A549 (cell line): ENCODE results near the gene KCNQ2. TPM values are rescaled to one million over a fixed set of nuclear protein-coding genes. Genes with fewer than 3 reads are reported as not detected.

Experiments
- ATAC-seq, 2 experiments: fragments of 200-7000 bp in 1 of 2; fragments of >200 bp in 1 of 2; cut with Nextera tagmentation in 1 of 2; cut with Tn5 transposase in 1 of 2; 3 replicates each; pipeline versions ENCODE4 v1.8.0 to v1.9.1; 2018 to 2020; ENCODE audit warnings: mild to moderate bottlenecking in 1 of 2, moderate library complexity in 1 of 2
- CTCF ChIA-PET: fragments of 300-600 bp; sonication (Branson Sonifier 250); formaldehyde crosslinking; extraction: SDS; loops from one replicate; lab custom pipeline; 2021; ENCODE audit warnings: antibody characterized with exemption, inconsistent platforms; lab: Yijun Ruan, JAX
- POLR2A ChIA-PET: fragments of 350-600 bp; formaldehyde crosslinking; extraction: SDS; loops from one replicate; lab custom pipeline; 2021; ENCODE audit warnings: antibody characterized with exemption, inconsistent platforms; lab: Yijun Ruan, JAX
- DNase-seq, 2 experiments: peaks; one replicate each; pipeline versions ENCODE4 v3.0.0 to v3.0.0-alpha.2; 2011 to 2016; ENCODE audit warnings: low read depth in 1 of 2, low spot score in 1 of 2
- FAIRE-seq: peaks from 2 replicates; lab custom pipeline; 2011; peaks lifted over from hg19 to GRCh38; lab: Jason Lieb, UNC
- H3K27ac ChIP-seq, 2 experiments: fragments of >200 bp; sonication (Bioruptor Twin); formaldehyde crosslinking; 3 replicates each; pipeline ENCODE4 v1.5.1; 2016 to 2017
- H3K4me1 ChIP-seq: fragments of >200 bp; sonication (Bioruptor Twin); formaldehyde crosslinking; 3 replicates; pipeline ENCODE4 v1.6.1; 2016
- H3K4me2 ChIP-seq: fragments of >200 bp; sonication (Bioruptor Twin); formaldehyde crosslinking; 3 replicates; pipeline ENCODE4 v1.6.1; 2016
- H3K4me3 ChIP-seq: fragments of >200 bp; sonication (Bioruptor Twin); formaldehyde crosslinking; 3 replicates; pipeline ENCODE4 v1.5.1; 2016
- H3K9me3 ChIP-seq: fragments of >200 bp; sonication (Bioruptor Twin); formaldehyde crosslinking; 3 replicates; pipeline ENCODE4 v1.6.1; 2016
- CBX2 ChIP-seq: fragments of 200-600 bp; sonication (generic); IDR thresholded peaks from 2 replicates; pipeline ENCODE4 v1.6.1; 2016; ENCODE audit warnings: low read depth, mild to moderate bottlenecking, borderline replicate concordance
- EHF ChIP-seq: fragments of 250-450 bp; sonication (Bioruptor Pico); IDR thresholded peaks from 2 replicates; pipeline ENCODE4 v1.5.0; 2020; ENCODE audit warnings: mild to moderate bottlenecking
- EP300 ChIP-seq, 2 experiments: fragments of >200 bp; sonication (Bioruptor Twin); formaldehyde crosslinking; IDR thresholded peaks; 2 replicates in 1 of 2; 3 replicates in 1 of 2; pipeline ENCODE4 v1.6.1; 2016 to 2017
- ESRRA ChIP-seq: fragments of 150-350 bp; IDR thresholded peaks from 2 replicates; pipeline ENCODE4 v1.6.1; 2014; ENCODE audit warnings: mild to moderate bottlenecking, low read length, borderline replicate concordance
- GATA3 ChIP-seq: IDR thresholded peaks from 2 replicates; pipeline ENCODE4 v1.6.1; 2012; ENCODE audit warnings: borderline replicate concordance
- HES2 ChIP-seq: fragments of >200 bp; sonication (Bioruptor Twin); formaldehyde crosslinking; IDR thresholded peaks from 2 replicates; pipeline ENCODE4 v1.6.1; 2016
- HEYL ChIP-seq: fragments of 250-450 bp; sonication (Bioruptor Pico); IDR thresholded peaks from 2 replicates; pipeline ENCODE4 v1.8.0; 2021; ENCODE audit warnings: mild to moderate bottlenecking, moderate library complexity
- HOXA7 ChIP-seq: fragments of 250-450 bp; sonication (Bioruptor Pico); IDR thresholded peaks from 2 replicates; pipeline ENCODE4 v1.5.0; 2020; ENCODE audit warnings: mild to moderate bottlenecking, moderate library complexity
- JUN ChIP-seq, 2 experiments: fragments of >200 bp; sonication (Bioruptor Twin); formaldehyde crosslinking; IDR thresholded peaks; 2 replicates in 1 of 2; 3 replicates in 1 of 2; pipeline ENCODE4 v1.6.1; 2016 to 2017
- KDM5A ChIP-seq: fragments of 200-600 bp; sonication (generic); IDR thresholded peaks from 2 replicates; pipeline ENCODE4 v1.6.1; 2016; ENCODE audit warnings: antibody characterized with exemption, mild to moderate bottlenecking
- MAX ChIP-seq: IDR thresholded peaks from 2 replicates; pipeline ENCODE4 v1.6.1; 2012
- MYC ChIP-seq: IDR thresholded peaks from 2 replicates; pipeline ENCODE4 v1.6.1; 2012; ENCODE audit warnings: mild to moderate bottlenecking, inconsistent platforms, low read length, improper control_type of control experiment, borderline replicate concordance
- PBX3 ChIP-seq: IDR thresholded peaks from 2 replicates; pipeline ENCODE4 v1.6.1; 2012
- POLR2AphosphoS2 ChIP-seq: conservative IDR thresholded peaks from 2 replicates; pipeline ENCODE4 v1.6.1; 2012; ENCODE audit warnings: low read length, improper control_type of control experiment, inconsistent platforms
- RAD21 ChIP-seq, 2 experiments: fragments of >200 bp in 1 of 2; sonication (Bioruptor Twin) in 1 of 2; formaldehyde crosslinking in 1 of 2; IDR thresholded peaks in 1 of 2; conservative IDR thresholded peaks in 1 of 2; 2 replicates in 1 of 2; 3 replicates in 1 of 2; pipeline ENCODE4 v1.6.1; 2012 to 2018; ENCODE audit warnings: inconsistent platforms in 1 of 2
- RARB ChIP-seq: fragments of 250-450 bp; sonication (Bioruptor Pico); IDR thresholded peaks from 2 replicates; pipeline ENCODE4 v1.8.0; 2021; ENCODE audit warnings: mild to moderate bottlenecking, moderate library complexity
- REST ChIP-seq: fragments of 200-600 bp; sonication (generic); IDR thresholded peaks from 2 replicates; pipeline ENCODE4 v1.6.1; 2016; ENCODE audit warnings: antibody characterized with exemption, mild to moderate bottlenecking, moderate library complexity
- TFCP2L1 ChIP-seq: fragments of 250-450 bp; sonication (Bioruptor Pico); IDR thresholded peaks from 2 replicates; pipeline ENCODE4 v1.5.0; 2021; ENCODE audit warnings: mild to moderate bottlenecking
- ZC3H11A ChIP-seq: fragments of 450-650 bp; IDR thresholded peaks from 2 replicates; pipeline ENCODE4 v1.6.1; 2014; ENCODE audit warnings: antibody characterized with exemption, mild to moderate bottlenecking
- ZSCAN20 ChIP-seq: fragments of 250-450 bp; sonication (Bioruptor Pico); IDR thresholded peaks from 2 replicates; pipeline ENCODE4 v1.8.0; 2022; ENCODE audit warnings: mild to moderate bottlenecking, moderate library complexity
- WGBS: methylation state at CpG from one replicate; pipeline ENCODE4 v1.1.6; 2017; ENCODE audit errors: missing lambda C conversion rate; 5-methylcytosine and 5-hydroxymethylcytosine counted together
- polyA plus RNA-seq, 4 experiments: library from polyadenylated mRNA; depleted of rRNA in 3 of 4; stranded (reverse); fragments of >200 nt; fragmentation: RNase III in 1 of 4; extraction: RNeasy Plus Mini Kit Qiagen cat#74134 plus additional on column Dnase treatment in 1 of 4; gene quantifications; 2 replicates in 3 of 4; 3 replicates in 1 of 4; pipeline ENCODE4 v1.2.3, GENCODE V29; 2011 to 2017

Gene KCNQ2
- polyA plus RNA-seq, 2 of the 4 experiments (the other 2 are of a cell fraction) = 0.14 to 0.36 TPM

DNA sequence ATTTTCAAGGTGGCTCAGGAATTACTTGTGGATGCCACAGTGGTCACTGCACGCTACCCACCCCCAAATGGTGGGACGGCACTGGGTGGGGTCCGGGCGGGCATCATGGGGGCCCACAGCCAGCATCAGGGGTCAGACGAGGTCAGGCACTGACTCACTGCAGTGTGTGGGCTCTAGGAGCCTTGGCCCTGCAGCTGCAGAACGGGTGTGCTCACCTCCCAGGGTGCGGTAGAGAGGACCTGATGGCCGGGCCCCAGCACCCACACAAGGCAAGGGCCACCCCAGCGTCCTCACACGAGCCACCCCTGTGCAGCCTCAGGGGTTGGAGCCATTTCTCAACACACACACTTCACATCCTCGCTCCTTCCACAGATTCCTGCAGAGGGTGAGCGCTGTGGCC is 34.3 kb downstream of the KCNQ2 start (continued):
- no peak for TF ChIP-seq REST
- no peak for TF ChIP-seq ESRRA
- no peak for TF ChIP-seq ZSCAN20
- TF ChIP-seq TFCP2L1 (CRISPR knock-in tag) = no peak
- no peak for TF ChIP-seq KDM5A
- TF ChIP-seq HEYL (CRISPR knock-in tag) = no peak
- TF ChIP-seq EP300 (IDR thresholded peaks at IDR 0.05) = no peak
- no peak for TF ChIP-seq EHF (CRISPR knock-in tag)

DNA sequence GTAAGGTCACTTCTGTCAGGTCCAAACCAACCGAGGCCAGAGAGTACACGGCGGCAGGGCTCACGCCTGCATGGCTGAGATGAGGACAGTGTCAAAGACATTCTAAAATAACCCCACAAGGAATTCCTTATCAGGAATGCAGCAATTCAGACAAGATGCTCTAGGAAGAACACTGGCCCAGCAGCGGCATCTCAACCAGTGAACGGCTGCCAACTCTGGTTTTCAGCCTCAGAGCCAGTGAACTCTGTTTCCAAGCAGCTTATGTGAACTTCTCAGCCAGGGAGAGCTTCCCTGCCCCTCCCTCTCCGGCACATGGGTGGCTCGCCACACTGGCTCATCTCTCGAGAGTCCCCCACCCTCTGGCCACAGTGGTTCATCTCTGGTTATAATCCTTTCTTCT is 36.9 kb downstream of the KCNQ2 start:
- ATAC-seq (peak in 1 of 2 experiments; percentile 11; a peak in 2 of 6 replicates), DNase-seq (no peak), FAIRE-seq (no peak)
- Histone ChIP-seq H3K9me3 (no peaks in the 10 kb centered on the region), H3K4me2 (no peak overlapping the region), H3K27ac (no peak overlapping the region), H3K4me1 (no peaks in the 10 kb centered on the region), H3K4me3 (no peak overlapping the region)
- TF ChIP-seq CBX2 = no peak
- no peak for TF ChIP-seq POLR2AphosphoS2
- no peak for TF ChIP-seq PBX3
- no peak for TF ChIP-seq GATA3
- no peak for TF ChIP-seq HOXA7 (CRISPR knock-in tag)
- no peak for TF ChIP-seq HEYL (CRISPR knock-in tag)
- TF ChIP-seq RARB (CRISPR knock-in tag) = no peak
- TF ChIP-seq HES2 = no peak
- TF ChIP-seq MYC = no peak
- no peak for TF ChIP-seq ZC3H11A
- no peak for TF ChIP-seq MAX
- no peak for TF ChIP-seq RAD21 (conservative IDR thresholded peaks at IDR 0.05 in 1 of 2, IDR thresholded peaks at IDR 0.05 in 1 of 2)
- TF ChIP-seq JUN (IDR thresholded peaks at IDR 0.05) = no peak
- TF ChIP-seq ESRRA = no peak
- ChIA-PET POLR2A (no interaction called here), CTCF (interaction anchor here (0.6 to 1.2 kb wide), 4 partner anchors 12 to 681 kb away, joined by 3 to 4 read pairs (median 4); no protein-coding TSS in a partner anchor)
- WGBS = 36% methylated on average over 9 of the region's 9 CpGs
